ENCODE measurements around the gene TTF2.
A peak's percentile ranks its signal among the peaks of the same experiment; 100 is the strongest.

The TTF2 gene

DNA sequence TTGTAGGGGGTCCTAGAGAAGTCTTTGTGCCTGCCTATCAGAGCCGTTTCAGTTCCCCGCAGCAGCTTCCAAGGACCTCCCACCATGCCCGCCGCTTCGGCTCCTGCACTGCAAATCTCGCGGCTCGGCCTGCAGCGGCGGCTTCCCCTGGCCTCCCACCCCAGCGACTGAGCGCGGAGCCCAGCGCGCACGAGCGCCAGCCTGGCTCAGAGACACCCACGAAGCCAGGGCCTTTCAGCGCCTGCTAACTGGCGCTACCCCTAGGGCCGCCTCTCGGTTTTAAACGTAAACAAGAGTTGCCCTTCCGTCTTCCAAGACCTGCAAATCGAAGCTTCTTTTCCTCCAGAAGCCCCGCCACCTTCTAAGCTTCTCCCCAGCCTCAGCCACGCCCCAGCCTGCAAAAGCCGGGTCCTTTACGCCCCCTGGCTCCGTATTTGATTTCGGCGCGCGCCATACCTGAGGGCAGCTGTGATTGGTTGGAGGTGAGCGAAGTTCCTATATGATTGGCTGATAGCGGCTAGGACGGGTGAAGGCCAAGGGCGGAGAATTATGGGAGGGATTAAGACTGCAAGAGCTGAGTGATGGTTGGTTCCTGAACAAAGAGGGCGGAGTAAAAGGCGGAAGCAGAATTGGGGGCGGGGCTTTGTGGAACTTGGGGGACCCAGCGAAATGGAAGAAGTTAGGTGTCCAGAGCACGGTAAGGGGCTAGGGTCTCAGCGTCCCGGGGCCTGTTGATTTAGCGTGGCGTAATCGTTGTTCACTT is at the start of gene TTF2:
Gene TTF2, plus strand, starts transcription at position 649 of the 763 bp plus-strand sequence. Its CDS starts 21 bp downstream, at position 670.
- peak; percentile 96 to 100 (median 99) for DNase-seq

DNA sequence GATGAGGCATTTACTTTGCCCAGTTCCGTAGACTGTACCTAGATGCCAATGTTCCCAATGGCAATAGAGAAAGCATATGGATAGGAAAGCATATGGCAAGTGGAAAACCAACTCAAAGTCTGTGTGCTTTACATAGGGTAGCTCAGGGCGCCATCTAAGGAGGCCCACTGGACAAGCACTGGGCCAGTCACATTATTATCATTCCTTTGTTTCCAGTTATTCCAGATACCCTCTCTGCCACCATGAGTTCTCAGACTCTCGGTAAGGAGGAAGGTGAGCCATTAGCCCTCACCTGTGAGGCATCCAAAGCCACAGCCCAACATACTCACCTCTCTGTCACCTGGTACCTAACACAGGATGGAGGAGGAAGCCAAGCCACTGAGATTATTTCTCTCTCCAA is 48.8 kb upstream of the TTF2 start:
- DNase-seq = no peak

DNA sequence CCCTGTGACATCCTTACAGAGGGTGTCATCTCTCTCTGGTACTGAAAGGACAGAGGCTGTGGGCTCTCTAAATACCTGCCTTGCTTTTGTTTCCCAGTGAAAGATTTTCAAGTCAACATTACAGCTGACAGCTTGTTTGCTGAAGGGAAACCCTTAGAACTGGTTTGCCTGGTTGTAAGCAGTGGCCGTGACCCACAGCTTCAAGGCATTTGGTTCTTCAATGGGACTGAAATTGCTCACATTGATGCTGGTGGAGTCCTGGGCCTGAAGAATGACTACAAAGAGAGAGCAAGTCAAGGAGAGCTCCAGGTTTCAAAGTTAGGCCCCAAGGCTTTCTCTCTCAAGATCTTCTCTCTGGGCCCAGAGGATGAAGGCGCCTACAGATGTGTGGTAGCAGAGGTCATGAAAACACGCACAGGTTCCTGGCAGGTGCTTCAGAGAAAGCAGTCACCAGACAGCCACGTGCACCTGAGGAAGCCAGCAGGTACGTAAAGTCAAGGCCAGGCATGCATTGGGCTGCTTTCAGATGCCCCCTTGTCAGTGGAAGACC is 46.7 kb upstream of the TTF2 start:
- peak in 2 of 3 experiments; percentile 53 to 77 for DNase-seq

DNA sequence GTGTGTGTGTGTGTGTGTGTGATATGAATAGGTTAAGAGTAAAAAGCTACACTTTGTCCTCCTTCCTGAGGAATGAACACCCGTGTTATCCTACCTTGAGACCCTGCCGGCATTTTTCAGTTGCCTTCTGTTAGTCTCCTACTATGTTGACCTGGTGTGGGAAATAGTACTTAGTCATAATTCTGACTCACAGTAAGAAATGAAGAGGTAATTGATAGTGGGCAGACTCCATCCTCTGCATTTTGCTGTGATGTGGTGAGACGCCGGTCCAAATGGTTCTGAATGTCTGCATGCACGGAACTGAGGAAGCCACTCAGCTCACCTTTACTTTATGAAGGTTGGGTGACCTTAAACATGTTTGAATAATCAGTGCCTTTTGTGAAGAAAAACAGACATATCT is 45.9 kb upstream of the TTF2 start:
- DNase-seq = no peak

DNA sequence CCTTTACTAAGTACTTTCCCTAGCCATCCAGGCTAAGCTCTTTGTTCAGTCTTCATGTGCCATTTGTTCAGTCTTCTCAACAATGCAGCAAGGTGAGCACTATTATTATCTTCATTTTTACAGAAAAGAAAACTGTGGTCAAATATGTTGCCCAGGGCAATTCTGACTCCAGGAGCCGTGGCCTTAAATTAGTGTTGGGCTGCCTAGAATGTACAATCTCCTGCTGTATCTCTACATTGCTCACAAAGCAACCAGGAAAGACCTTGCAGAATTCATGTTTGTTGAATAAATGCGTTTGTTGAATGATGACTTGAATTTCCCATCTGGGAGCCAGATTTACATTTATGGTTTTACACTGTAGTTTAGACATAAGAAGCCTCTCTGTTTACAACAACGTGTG is 44.4 kb upstream of the TTF2 start:
- peak in 2 of 3 experiments; percentile 64 to 94 for DNase-seq

DNA sequence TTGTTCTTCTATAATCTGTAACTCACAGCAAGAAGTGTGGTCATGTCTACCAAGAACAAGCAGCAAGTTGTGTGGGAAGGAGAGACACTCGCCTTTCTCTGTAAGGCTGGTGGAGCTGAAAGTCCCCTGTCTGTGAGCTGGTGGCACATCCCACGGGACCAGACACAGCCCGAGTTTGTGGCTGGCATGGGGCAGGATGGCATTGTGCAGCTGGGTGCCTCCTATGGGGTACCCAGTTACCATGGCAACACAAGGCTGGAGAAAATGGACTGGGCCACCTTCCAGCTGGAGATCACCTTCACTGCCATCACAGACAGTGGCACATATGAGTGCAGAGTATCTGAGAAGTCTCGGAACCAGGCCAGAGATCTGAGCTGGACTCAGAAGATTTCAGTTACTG is 43.1 kb upstream of the TTF2 start:
- DNase-seq = no peak

DNA sequence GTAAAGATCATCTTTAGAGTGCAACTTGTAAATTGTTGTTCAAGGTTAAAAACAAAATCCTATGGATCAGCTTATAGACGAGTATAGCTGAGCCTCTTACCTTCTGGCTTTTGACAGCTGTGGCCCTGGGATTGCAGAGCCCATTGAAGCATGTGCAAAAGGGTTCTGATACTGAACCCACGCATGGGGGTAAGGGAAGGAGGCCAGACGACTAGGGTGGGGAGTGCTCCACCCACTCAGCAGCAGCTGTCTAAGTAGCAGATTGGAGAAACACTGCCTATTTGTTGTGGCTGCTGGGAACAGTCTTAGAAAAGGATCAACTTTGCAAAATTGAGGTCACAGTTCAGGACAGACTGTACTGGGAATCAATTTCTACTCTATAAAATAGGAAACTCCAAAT is 42.5 kb upstream of the TTF2 start:
- DNase-seq = no peak

DNA sequence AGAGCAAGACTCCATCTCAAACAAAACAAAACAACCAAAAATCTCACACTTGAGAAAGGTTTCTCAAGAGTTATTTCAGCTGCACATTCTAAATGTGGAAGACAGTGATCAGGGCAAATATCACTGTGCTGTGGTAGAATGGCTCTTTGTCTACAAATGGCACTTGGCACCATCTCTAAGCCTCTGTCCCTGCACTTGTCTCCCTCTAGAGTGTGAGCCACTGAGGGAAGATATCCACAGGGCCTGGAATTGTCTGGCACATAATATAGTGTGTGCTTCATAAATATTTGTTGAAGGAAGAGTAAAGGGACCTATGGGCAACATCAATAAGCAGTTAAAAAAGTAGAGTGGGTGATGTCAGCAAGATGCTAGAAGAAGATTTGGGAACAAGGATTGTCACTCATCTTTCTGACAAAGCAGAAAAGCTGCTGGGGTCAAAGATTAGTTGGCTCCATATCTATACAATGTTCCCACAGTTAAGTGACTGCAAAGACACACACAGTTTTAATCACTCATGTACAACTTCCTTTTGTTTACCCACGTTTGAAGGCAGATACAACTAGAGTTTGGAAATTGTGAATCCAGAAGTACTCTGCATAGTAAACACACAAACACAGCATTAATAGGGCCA is 39.5 kb upstream of the TTF2 start:
- DNase-seq = no peak

DNA sequence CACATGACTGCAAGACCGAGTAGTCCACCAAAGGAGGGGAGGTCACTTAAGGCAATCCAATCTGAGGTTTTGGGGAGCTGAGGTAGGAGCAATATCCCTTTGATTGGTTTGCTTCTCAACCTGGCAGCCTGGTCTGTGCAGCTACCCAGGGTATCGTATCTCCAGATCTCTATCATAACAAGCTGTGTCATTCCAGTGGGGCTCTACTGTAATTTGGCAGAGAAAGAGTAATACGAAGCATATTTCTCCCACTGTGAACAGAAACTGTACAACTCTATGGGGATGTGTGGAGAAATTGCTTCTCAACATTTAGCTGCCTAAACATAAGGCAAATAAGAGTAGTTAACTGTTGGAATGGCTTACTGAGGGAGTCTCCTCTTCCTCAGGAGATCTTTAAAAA is 38.0 kb upstream of the TTF2 start:
- no peak for DNase-seq

DNA sequence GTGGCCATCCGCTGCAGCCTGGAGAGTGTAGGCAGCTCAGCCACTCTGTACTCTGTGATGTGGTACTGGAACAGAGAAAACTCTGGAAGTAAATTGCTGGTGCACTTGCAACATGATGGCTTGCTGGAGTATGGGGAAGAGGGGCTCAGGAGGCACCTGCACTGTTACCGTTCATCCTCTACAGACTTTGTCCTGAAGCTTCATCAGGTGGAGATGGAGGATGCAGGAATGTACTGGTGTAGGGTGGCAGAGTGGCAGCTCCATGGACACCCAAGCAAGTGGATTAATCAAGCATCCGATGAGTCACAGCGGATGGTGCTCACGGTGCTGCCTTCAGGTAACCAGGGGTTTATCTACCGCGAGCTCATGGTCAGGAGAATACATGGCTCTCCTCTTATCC is 34.6 kb upstream of the TTF2 start:
- DNase-seq = no peak

DNA sequence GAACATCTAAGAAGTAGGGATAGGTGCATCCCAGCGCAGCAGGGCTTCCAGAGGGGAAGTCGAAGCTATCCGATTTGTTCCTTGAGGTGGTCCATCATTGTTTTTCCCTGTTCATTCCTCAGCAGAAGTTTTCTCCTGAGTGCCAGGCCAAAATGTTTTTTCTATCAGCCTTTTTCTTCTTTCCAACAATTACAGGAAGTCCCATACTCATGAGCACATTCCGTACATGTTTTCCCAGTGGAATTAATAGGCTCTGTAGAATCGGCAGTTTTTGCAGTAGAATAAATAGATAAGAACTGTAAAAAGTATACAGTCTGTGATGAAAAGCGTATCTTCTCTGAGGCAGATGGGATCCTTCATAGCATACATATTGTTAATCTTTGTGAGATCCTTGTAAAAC is 33.8 kb upstream of the TTF2 start:
- DNase-seq = no peak

DNA sequence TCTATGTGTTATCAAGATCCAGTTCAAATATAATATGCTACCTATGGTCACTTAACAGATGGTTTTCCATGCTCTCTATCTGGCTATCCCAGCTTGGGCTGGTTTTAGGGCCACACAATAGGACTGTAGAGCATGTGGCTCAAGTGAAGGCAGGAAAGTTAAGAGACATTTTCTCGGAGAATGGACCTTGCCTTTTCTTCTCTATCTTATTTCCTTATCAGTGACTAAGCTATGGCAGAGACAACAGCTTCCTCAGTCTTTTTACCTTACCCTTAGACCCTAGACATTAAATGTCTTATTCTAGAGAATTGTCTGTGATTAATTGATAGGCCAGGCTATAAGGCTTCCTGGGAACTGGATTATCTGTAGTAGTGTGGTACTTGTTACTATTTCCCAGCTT is 30.4 kb upstream of the TTF2 start:
- DNase-seq = no peak

DNA sequence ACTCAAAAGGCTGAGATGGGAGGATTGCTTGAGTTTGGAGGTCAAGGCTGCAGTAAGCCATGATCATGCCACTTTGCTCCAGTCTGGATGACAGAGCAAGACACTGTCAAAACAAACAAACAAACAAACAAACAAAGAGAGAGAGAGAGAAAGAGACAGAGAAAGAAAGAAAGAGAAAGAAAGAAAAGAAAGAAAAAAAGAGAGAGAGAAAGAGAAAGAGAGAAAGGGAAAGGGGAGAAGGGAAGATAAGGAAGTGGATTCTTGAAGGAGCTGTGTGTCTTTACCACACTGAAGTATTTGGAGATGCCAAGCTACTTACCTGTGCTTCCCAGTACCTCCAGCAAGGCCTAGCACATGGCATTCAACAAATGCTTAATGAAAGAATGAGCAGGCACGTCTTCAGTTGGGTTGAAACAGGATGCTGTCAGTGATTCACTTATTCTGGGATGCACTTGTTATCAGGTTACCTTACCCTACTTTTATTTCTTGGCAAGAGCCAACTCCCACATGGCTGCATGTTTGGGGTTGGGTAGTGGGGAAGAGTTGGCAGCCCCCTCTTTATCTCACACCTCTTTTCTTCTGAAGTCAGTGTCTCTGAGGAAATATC is 29.8 kb upstream of the TTF2 start:
- DNase-seq = no peak

DNA sequence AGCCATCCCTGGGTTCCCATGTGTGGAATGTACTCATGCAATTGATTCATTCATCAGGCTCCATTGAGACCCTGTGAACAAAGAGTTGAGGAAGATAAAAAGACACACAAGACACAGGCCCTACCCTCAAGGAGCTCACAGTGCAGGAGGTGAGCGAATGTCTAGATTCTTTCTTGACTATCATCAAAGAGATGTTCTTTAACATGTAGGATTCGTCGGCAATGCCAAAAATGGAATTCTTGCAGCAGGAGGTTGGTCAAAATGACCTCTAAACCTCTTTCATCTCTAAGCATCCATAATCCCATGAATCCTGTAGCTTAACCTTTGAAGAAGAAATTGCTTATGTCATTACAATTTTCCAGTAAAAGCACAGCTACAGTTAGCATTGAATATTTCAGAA is 27.9 kb upstream of the TTF2 start:
- no peak for DNase-seq

DNA sequence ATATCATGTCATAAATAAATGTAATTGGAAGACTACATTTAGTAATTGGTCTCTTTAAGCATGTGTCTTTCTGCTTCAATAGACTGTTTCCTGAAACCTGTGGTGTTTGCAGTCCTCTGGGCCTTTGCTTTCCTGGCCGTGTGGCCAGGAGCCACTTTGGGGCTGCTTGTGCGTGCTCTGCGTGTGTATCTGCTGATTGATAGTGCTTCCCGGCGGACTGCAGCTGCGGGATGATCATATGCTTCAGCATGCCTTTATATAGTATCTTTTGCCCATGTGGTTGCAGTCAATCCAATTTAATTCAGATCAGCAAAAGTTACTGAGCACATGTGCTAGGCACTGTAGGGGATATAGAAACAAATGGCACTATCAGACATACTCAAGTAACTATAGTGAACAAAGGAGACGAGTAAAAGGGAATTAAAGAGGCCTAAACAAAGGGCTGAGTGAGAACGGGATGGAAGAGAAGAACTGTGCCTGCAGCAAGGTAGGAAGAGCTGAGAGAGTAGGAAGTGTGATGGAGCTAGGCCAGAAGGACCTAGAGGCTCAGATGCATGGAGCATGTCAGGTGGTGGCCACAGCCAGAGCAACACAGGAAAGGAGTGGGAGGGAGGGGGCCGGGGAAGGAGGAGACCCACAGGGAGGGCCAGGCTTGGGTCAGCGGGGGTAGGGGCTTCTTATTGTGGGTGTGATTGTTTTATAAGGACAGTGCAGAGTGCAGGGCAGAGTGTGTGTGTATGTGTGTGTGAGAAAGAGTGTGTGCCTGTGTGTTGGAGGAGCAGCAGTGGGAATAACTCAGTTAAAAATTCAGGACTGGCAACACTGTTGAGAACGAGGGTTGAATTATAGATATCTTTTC is 27.2 kb upstream of the TTF2 start:
- DNase-seq = no peak

DNA sequence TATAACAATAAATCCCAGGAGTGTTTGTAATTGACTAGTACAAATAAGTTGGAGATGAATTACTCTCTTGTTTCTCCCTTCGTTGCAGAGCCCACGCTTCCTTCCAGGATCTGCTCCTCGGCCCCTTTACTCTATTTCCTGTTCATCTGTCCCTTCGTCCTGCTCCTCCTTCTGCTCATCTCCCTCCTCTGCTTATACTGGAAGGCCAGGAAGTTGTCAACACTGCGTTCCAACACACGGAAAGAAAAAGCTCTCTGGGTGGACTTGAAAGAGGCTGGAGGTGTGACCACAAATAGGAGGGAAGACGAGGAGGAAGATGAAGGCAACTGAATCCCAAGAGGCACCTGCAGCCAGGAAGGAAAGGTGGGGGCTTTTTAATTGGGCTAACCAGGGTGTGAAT is 26.4 kb upstream of the TTF2 start:
- no peak for DNase-seq

DNA sequence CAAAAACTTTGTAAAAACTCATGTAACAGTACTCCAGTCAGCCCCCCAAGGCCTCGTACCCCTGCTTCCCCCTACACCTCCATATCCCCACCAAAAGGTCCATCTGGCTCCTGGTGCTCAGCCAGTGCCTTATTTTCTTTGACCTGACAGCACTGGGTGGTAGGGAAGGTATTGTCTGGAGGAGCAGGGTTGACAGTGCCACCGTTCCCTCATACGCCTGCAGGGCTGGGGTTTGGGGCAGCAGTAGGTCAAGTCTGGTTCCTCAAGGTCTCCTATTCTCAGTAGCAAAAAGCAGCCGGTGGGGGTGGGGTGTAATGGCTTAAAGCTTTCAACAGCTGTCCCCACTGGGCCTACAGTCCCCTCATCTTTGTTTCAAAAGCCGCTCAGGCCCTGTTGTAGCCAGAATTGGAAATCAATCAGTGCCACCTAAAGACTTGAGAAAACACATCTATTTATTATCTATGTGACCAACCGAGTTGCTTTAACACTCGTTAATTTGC is 25.3 kb upstream of the TTF2 start:
- peak in 1 of 3 experiments; percentile 36 for DNase-seq

DNA sequence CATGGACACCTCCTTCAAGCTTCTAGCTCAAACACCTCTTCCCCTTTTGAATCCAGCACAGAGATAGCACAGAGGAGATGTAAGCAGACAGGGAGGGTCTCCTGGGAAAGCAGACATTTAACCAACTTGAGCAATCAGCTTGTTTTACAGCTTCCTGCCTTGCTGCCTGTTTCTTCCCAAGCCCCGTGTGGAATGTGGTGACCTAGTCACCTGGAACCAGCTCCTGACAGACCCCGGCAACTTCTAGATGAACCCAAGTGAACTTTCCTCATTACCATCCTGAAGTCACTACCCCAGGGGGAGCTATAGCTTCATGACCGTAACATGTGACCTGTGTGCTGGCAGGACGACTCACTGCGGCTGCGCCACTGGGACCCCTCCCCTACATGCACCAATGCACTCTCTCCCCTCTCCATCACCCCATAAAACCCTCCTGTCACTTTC is 24.1 kb upstream of the TTF2 start:
- no peak for DNase-seq

DNA sequence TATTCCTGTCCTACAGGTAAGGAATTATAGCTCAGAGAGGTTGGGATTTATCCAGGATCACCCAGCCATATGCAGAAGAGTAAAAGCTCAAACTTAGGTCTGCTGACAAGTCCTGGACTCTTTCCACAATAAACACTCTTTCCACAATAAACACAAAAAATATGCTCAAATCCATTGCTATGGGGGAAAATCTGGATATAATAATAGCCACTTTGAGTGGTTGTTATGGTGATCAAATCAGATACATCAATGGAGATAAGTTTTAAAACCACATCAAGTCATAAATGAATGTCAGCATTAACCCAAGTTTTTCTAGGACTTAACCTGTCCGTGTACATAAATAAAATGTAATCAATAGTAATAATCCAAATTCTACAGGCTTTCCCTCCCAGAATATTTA is 22.3 kb upstream of the TTF2 start:
- no peak for DNase-seq

DNA sequence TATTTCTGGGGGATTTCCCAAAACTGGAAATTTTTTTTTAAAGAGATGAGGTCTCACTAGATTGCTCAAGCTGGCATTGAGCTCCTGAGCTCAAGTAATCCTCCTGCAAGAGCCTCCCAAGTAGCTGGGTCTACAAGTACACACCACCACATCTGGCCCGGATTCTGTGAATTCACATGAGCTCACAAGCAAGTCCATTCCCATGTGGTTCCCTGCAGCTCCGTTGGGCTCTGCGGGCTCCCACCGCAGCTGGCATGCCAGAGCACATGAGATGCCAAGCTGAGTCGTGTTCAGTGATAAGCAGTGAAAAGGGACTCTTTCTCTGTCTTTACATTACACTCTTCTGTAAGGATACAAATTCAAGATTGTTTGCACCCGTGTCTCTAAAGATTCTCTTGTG is 21.9 kb upstream of the TTF2 start:
- DNase-seq = no peak

DNA sequence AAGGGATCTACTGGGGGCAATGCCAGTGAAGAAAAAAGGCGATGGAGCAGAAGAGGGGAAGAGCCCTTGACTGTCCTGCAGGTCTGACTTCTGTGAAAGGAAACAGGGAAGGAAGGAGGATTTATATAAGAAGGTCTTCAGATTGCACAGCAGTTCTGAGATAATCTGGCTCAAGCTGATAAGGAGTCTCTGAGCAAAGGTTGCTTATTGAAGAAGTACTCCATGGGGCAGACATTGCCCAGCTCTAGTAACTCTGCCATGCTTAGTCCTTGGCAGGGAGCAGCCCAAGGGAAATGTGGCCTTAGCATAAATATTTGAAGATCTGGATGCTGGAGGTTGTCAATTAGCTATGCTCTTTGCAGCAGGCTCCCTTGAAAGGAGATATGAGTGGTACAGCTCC is 15.9 kb upstream of the TTF2 start:
- DNase-seq = no peak

DNA sequence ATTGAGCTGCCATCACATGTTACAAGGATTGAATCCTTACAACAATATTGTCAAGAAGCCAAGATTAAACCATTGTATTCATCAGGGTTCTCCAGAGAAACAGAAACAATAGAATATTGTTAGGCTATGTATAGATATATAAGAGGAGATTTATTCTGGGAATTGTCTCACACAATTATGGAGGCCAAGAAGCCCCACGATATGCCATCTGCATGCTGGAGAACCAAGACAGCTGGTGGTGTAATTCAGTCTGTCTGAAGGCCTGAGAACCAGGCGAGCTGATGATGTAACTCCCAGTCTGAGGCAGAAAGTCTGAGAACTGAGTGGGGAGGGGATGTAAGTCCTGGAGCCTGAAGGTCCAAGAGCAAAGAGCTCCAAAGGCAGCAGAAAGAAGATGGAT is 14.5 kb upstream of the TTF2 start:
- DNase-seq = no peak

DNA sequence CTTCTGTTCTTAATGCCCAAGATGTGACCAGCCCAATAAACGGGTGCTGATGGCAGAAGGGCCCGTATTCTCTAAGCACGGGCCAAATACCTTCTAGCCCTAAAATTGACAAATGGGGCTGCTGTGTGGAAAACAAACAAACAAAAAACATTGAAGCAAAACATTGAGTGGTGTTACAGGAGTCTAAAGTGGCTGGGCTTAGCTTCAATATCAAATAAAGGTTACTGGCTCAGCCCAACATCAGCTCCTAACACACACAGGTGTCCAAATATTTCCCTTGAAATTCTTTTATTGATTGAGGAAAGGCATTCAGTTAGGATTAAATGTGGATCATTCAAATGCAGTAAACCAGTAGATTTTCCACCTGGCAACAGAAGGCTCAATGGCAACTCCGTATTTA is 13.3 kb upstream of the TTF2 start:
- DNase-seq = no peak
